Naive B cell (primary cell): ENCODE measurements around the gene C2orf78. TPM values are rescaled to one million over a fixed set of nuclear protein-coding genes. Genes with fewer than 3 reads are reported as not detected.

Experiments used
- ATAC-seq, 2 donors: fragments of 150-1000 bp; cut with Tn5 transposase; 2 replicates each; pipeline ENCODE4 v1.10.0; 2021; ENCODE audit warnings: low read depth in 2 of 2, mild to moderate bottlenecking in 2 of 2, moderate library complexity in 2 of 2
- DNase-seq: peaks from one replicate; pipeline ENCODE4 v3.0.0; 2022
- H3K27ac Mint-ChIP-seq, 6 donors: one replicate each; pipeline ENCODE4 v1.8.0; 2020 to 2022; ENCODE audit warnings: mild to moderate bottlenecking in 6 of 6, mixed read lengths in 6 of 6, moderate library complexity in 5 of 6, inconsistent platforms in 2 of 6
- H3K27me3 Mint-ChIP-seq, 3 donors: one replicate each; pipeline ENCODE4 v1.8.0; 2021 to 2022; ENCODE audit warnings: mixed read lengths in 3 of 3, mild to moderate bottlenecking in 1 of 3
- H3K36me3 Mint-ChIP-seq, 2 donors: one replicate each; pipeline ENCODE4 v1.8.0; 2020 to 2022; ENCODE audit warnings: mixed read lengths in 2 of 2, inconsistent platforms in 1 of 2, mild to moderate bottlenecking in 1 of 2
- H3K4me1 Mint-ChIP-seq, 3 donors: one replicate each; pipeline ENCODE4 v1.8.0; 2020 to 2022; ENCODE audit warnings: mixed read lengths in 3 of 3, inconsistent platforms in 1 of 3, mild to moderate bottlenecking in 1 of 3, moderate library complexity in 1 of 3
- H3K4me3 Mint-ChIP-seq, 8 donors: one replicate each; pipeline ENCODE4 v1.8.0; 2020 to 2022; ENCODE audit warnings: mild to moderate bottlenecking in 8 of 8, mixed read lengths in 8 of 8, moderate library complexity in 8 of 8, inconsistent platforms in 2 of 8
- H3K9me3 Mint-ChIP-seq, 7 donors: one replicate each; pipeline ENCODE4 v1.8.0; 2020 to 2022; ENCODE audit warnings: mixed read lengths in 7 of 7, mild to moderate bottlenecking in 5 of 7, inconsistent platforms in 2 of 7, moderate library complexity in 1 of 7
- polyA plus RNA-seq, 6 donors: library from polyadenylated mRNA; unstranded; fragments of 300-500 nt; fragmentation: Illumina TruSeq; gene quantifications; one replicate each; pipeline ENCODE4 v1.2.3, GENCODE V29; 2021; ENCODE audit warnings: low read depth in 6 of 6

The C2orf78 gene
- polyA plus RNA-seq, 6 donors from 2014 or later, result 0.12 TPM; not detected in 5

DNA sequence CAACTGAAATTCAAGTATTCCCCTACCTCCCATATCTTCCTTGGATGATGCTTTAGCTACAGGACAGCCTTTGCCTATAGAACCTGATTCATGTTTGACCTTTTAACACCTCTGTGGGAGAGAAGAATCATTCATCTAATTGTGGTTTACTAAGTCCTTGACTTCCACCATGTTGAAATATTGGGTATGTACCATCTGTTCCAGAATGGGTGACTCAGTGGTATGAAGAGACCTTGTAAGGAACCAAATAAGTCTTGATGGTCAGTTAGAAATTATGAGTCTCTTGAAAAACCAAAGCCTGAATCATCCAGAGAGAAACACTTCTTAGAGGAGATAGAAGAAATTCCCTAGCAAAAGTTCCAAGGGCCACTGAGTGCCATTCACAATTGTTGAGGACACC, 72.2 kb downstream of the C2orf78 start:
- DNase-seq, result no peak
- Mint-ChIP-seq H3K4me3 (no peak overlapping the region), H3K27me3 (no peaks in the 10 kb centered on the region), H3K36me3 (peaks cover 32 to 42% of the 10 kb centered on the region in 2 donors), H3K9me3 (no peaks in the 10 kb centered on the region), H3K4me1 (peaks cover 8 to 9% (median 9%) of the 10 kb centered on the region in 3 donors), H3K27ac (no peak overlapping the region)
- no peak for ATAC-seq

- DNase-seq, result no peak
- H3K9me3 Mint-ChIP-seq, result no peaks in the 10 kb centered on the region
Observed at GRCh38 chr2:73859721-73860586, 76.0 kb downstream of the C2orf78 start.

DNA sequence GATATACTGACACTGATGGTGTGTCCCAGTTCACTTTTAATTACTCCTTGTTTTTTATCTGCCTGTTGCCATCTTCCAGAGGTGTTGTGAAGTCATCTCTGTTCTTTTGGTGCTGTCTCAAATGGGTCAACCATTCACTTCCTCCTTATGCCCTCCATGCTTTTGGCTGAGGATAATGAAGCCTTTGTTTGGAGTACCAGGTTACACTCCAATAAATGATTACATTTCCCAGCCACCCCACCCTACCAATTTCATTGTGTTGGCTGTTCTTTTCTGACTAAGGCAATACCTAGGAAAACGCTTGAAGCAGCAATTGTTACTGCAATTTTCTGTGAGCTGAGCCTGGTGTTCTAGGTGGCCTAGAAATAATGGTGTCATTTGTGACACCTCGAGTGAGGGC, 79.0 kb downstream of the C2orf78 start:
- peak overlapping the region in 1 of 6 donors; percentile 88 for H3K27ac Mint-ChIP-seq
- no peak for DNase-seq
- no peaks in the 10 kb centered on the region for H3K9me3 Mint-ChIP-seq
- H3K4me3 Mint-ChIP-seq, result no peak overlapping the region
- H3K27me3 Mint-ChIP-seq, result no peaks in the 10 kb centered on the region
- peaks cover 32 to 55% of the 10 kb centered on the region in 2 donors for H3K36me3 Mint-ChIP-seq
- ATAC-seq, result no peak
- peaks cover 0 to 4% (median 0%) of the 10 kb centered on the region in 3 donors for H3K4me1 Mint-ChIP-seq

More at GRCh38 chr2:73859721-73860586, 76.0 kb downstream of the C2orf78 start:
- H3K4me1 Mint-ChIP-seq, result peaks cover 6 to 13% (median 8%) of the 10 kb centered on the region in 3 donors
- ATAC-seq, result no peak
- no peak overlapping the region for H3K4me3 Mint-ChIP-seq
- no peak overlapping the region for H3K27ac Mint-ChIP-seq
- H3K27me3 Mint-ChIP-seq, result no peaks in the 10 kb centered on the region
- H3K36me3 Mint-ChIP-seq, result peaks cover 54 to 61% of the 10 kb centered on the region in 2 donors

Other genes with a start within 250 kb of the C2orf78 start
- gene NAT8, start 141.8 kb upstream of the C2orf78 start, polyA plus RNA-seq, result not detected
- 10 to 100 TPM; 71.0 to 96.4 (median 86.0) TPM for gene TPRKB, start 46.8 kb upstream of the C2orf78 start, polyA plus RNA-seq
- gene DUSP11, start 4.1 kb upstream of the C2orf78 start, polyA plus RNA-seq, result 10 to 100 TPM; 46.2 to 67.3 (median 57.4) TPM
- 10 to 100 TPM; 42.2 to 62.9 (median 50.9) TPM for gene STAMBP, start 44.8 kb downstream of the C2orf78 start, polyA plus RNA-seq
- gene ACTG2, start 108.8 kb downstream of the C2orf78 start, polyA plus RNA-seq, result not detected
- 100 to 1,000 TPM; 192 to 245 (median 213) TPM for gene DGUOK, start 142.7 kb downstream of the C2orf78 start, polyA plus RNA-seq
- gene TET3, start 200.7 kb downstream of the C2orf78 start, polyA plus RNA-seq, result 1 to 10 TPM in 1 of 6 donors, under 1 TPM in 5; 0.03 to 1.2 (median 0.53) TPM